HCEC 1CT (cell line): Measurements from ENCODE around the gene P4HB.
A peak's percentile ranks its signal among the peaks of the same experiment; 100 is the strongest.

ENCODE experiments used
- DNase-seq: peaks from one replicate; pipeline ENCODE4 v3.0.0-alpha.2; 2017

P4HB gene

DNA sequence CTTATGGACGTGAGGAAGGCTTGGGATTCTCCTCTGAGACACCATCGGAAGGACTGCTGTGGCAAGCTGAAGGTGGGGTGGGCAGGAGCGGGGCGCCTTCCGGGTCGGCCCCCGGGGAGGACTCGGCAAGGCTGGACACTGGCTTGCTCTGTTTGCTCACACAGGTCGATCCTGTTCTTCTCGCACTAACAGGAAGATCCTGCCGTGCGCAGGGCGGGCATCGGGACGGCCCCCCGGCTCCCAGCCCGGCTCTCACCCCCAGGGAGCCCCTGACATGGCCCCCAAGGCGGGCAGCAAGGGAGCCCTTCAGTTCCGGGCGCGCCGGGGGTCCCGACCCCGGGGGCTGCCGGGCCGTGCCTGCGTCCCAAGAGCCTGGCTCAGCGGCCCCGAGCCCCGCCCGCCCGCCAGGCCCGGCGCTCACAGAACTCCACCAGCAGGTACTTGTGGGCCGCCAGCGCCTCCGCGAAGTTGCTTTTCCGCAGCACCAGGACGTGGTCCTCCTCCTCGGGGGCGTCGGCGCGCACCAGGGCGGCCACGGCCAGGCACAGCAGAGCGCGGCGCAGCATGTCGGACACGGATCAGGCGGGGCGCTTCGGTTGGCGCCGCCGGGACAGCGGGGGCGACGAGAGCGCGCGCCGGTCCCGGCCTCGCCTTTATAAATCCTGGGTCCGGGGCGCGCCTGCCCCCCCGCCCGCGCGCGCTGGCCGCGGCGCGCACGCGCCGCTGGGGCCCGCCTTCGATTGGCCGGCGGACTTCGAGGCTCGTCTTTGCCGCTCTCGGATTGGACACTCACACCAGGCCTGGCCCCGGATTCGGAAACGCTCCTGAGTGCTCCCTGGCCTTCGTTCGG lies at the start of gene P4HB:
P4HB (minus strand) TSS at position 630 of the 850 bp plus-strand sequence; CDS start at position 566, 64 bp downstream.
- no peak for DNase-seq

DNA sequence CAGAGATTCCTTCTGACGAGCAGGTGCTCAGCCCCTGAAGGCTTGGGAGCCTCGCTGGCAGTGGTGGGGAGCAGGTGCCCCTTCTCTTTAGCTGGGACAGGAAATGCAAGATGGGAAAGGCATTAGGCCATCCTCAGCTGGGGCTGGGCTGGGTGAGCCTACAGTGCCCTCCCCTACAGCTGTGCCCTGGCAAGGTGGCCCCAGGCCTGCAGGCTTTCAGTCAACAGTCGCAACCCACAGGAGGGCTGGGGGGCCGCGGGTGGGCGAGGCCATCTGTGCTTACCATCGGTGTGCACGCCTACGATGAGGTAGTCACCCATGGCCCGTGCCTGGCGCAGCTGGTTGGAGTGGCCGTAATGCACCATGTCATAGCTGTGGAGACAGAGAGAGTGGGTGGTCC lies 48.9 kb upstream of the P4HB start:
- no peak for DNase-seq

DNA sequence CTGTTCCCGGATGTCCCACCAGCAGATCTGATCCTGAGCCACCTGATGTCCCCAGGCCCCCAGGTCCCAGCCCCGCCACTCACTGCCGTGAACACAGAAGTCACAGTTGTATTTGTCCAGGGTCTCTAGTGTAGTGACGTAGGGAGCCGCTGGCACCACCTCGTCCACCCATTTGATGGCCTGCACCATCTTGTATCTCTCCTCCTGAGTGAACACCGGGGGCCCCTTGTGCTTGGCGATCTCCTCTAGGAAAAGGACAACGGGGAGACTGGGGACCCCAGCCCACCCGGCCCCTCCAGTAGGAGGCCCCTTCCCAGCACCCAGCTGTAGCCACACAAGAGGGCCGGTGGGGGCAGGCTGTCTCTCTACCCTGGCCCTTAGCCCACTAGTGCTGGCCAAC lies 48.5 kb upstream of the P4HB start:
- no peak for DNase-seq

DNA sequence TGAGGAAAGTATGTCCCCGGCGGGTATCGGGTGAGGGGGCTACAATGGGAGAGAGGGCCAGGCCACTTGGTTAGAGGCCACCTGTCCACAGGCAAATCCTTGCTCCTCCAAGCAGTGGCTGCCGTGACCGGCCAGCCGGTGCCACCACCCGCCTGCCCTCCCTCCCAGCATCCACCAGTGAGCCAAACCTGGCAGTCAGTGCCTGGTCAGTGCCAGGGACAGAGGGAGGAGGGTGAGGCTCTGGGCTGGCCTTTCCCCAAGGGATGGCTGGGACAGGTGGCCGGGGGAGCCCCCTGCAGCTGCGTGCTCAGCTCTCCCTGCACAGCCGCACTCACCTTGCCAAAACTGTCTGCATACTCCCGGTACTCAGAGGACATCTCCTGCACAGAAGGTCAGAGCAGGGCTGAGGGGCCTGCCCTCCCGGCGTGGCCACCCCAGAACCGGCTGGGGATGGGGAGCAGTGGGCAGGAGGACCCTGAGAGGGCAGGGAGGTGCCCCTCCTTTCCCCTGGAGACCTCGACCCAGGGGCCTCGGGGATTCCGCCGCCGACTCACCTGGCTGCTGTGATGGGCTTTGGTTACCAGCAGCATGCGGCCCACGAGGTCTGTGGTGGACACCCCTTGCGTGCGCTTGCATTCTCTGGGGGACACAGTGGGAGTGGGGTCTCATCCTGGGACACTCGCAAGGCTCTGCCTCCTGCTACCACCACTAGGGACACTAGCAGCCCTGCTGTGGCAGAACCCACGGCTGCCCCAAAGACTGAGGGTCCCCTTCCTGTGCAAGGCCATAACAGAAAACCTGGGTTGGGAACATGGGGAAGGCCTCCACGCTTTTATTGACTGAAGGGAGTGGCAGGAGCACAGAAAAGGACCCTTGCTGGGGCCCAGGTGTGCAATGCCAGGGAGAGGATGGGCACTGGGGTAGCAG lies 47.1 kb upstream of the P4HB start:
- no peak for DNase-seq

DNA sequence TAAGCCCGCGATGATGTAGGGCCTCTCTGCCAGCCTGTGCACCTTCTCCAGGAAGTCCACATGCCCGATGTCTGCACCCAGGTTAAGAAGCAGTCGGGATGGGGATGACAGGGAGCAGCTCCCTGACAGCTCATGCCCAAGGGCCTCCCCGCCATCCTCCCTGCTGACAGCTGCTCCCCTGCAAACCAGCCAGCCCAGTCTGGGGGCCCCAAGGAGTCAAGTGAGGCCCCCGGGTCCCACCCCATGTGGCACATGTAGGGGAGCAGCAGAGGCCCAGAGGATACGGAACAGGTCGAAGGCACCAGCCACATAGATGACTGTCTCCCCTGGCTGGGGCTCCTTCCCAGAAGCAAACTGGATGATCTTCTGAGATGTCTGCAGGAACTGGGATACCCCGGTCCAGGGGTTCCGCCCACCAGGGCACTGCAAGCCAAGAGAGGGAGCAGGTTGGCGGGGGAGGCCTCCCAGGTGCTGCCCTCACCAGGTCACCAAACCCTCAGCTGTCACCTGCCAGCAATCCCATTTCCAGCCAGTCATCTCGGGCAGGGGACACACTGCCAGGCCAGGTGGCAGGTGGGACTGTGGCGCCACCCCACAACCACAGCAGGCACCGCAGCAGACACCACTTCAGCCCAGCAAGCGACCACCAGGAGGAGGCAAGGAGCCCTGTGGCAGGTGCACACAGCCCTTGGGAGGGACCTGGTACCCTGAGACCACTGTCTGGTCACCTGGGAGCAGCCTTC lies 46.3 kb upstream of the P4HB start:
- DNase-seq: no peak

DNA sequence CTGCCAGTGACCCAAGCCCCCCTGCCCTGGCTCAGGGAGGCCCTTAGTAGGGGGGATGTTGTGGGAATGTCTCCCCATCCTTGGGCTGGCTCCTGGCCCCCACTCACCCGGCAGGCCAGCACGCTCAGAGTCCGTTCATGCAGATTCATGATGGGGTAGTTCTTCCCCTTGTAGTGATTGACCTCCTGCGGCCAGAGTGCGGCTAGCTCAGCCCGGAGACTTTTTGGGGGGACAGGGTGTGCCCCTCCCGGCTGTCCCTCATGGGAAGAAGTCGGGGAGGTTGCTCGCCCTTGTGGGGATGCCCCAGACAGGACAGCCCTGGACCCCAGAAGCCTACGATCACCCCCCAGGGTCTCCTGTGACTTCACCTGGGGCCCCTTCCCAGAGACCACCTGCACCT lies 45.7 kb upstream of the P4HB start:
- DNase-seq: no peak

- no peak for DNase-seq
Measured at GRCh38 chr17:81905424-81905875, 45.1 kb upstream of the P4HB start.

- no peak for DNase-seq
Measured at GRCh38 chr17:81904600-81905423, 44.5 kb upstream of the P4HB start.

DNA sequence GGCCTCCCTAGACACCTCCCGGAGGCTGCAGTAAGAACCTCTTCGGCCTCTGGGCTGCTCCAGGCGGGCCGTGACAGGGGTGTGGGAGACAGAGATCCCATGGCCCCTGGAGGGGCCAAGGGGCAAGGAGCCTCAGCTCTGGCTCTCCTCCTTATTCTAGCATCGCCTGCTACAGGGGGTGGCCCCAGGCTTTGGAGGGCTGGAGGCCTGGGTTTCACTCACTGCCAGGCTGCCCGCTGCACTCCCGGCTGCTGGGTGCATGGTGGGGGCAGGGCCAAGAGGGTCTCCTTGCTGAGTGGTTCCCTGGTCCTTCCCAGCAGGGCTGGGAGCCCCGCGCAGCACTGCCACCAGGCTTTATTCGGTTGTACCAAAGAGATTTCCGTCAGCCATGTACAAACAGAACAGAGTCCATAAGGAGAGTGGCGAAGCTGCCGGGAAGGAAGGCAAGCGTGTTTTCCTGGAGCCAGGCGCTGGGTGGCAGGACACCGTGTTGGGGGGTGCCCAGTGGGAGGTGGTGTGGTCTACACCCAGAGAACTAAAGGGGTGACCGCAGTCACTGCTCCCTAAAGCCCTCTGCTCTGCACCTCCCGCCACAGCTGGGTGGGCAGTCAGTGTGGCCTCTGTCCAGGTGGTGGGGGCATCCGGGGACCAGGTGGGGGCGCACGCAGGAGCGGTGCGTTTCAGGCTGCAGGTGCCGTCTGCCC lies 43.7 kb upstream of the P4HB start:
- no peak for DNase-seq

GRCh38 chr17:81903415-81903831 lies 43.1 kb upstream of the P4HB start:
- DNase-seq: no peak

DNA sequence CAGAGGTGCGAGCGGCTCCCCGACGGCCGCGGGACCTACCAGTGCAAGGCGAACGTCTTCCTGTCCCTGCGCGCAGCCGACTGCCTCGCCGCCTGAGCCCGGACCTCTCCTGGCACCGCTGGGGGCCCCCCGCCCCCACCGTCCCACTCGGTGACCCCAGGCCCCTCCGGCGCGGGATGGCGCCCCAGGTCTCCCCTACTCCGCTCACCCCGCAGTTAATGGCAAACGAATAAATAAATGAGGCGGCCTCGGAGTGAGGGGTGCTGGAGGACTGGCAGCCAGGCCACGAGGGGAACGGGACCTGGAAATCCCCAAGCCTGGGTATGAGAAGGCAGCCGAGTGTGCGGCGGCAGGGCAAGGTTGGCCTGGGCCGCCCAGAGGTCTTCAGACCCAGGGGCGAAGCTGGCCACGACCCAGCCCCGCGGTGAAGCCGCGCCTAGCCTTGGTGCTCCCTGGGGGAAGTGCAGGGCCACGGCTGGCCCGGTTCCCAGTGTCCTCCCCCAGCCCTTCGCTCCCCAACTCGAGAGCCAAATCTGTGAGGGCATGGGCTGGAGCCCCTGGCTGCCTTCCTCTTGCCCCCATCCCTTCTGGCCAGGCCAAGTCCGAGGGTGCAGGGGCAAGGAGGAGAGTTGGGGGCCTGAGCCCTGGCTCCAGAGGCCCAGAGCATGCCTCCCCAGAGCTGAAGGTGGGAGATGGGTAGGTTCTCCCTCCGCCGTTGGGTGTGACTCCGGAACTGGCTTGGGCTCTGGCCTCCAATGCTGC lies 42.5 kb upstream of the P4HB start:
- no peak for DNase-seq

GRCh38 chr17:81902023-81902652 lies 41.8 kb upstream of the P4HB start, which contains the start of gene NPB:
NPB (plus strand) TSS chr17:81902238; CDS start chr17:81902278, 40 bp downstream.
- no peak for DNase-seq

DNA sequence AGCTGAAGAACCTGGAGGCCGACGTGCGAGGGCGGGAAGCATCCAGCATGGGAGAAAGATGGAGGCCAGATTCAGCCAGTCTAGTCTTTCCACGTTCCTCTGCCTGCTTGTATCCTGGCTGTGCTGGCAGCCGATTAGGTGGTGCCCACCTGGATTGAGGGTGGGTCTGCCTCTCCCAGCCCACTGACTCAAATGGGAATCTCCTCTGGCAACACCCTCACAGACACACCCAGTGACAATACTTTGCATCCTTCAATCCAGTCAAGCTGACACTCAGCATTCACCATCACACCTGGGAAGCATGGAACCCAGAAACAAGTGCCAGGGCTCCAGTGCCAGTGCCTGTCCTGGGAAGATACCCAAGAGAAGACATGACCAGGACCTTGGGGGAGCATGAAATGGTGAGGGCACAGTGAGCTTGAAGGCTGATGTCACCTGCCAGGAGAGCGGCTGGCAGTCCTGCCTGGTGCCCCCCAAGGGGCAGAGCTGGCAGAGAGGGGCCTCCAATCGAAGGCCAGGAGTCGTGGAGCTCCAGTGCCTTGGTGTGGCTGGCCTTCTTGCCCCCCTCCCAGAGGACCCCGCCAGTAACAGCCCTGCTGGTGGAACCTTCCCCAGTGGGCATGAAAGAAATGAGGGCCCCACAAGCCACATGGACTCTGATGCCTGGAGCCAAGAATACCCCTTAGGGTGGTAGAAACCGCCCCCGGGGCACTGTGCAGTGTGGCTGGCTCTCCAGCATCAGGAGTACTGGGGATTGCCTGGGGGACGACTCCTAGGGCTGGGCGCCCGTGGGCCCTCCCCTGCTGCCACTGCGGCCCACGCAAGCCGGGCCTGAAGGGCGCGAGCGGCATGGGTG lies 41.1 kb upstream of the P4HB start:
- no peak for DNase-seq

DNA sequence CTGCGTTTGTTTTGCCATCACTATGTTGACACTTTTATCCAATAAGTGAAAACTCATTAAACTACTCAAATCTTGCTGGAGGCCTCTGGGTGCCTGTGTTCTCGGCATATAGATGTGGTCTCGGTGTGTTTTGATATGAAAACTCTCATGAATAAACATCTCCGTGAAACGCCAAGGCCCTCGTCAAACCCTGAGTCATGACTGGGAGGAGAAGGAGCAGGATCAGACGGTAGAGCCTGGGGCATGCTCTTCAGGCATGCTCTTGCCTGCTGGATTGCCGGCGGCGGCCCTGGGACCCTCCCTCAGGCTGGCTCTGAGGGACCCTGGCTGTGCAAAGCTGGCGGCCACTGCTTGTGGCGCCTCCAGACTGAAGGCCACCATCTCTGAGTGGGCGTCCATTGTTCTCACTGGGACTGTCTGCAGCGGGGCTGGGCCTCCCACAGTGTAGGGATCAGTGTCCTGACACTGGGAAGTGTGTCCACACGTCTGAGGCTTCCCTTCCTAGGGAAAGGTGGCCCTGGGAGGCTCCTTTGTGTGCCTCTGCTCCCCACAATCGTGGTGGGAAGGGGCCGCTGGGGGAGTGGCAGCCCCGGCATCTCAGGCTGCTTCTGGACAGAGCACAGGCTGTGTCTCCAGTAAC lies 40.0 kb upstream of the P4HB start:
- DNase-seq: no peak

DNA sequence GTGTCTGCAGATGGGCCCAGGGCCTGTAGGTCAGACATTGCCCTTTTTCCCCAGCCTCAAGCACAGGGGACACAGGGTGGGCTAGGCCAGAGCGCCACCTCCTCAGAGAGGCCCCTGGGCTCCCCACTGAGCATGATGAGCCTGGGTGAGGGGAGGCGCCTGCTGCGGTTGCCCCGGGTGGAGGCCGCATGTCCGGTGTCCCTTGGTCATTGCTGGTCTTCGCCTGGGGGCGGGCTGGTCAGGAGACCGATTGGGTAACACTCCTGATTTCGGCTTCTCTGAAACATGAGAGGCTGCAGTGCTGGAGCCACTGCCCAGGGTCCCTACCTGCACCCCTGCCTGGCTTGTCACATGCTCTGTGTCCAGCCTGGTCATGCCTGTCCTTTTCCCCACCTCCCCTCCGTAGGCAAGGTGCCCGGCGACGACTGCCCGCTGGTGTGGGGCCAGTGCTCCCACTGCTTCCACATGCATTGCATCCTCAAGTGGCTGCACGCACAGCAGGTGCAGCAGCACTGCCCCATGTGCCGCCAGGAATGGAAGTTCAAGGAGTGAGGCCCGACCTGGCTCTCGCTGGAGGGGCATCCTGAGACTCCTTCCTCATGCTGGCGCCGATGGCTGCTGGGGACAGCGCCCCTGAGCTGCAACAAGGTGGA lies 39.3 kb upstream of the P4HB start:
- no peak for DNase-seq

DNA sequence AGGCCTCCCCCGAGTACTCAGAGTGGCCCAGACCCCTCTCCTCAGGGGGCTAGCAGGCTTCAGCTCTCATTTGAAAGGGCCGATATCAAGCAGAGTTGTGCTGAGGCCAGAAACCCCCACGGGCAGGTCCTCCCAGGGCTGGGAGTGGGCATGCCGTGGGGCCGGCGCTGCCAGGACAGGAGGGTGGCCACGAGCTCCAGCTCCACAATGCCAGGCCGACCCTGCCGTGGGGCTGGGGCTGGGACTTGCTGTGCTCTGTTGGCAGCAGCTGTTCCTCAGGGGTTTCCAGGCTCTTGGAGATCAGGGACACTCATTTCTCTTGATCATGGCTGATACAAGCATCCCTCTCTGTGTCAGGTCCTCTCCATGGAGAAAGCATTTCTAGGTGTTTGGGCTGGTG lies 38.5 kb upstream of the P4HB start:
- no peak for DNase-seq

DNA sequence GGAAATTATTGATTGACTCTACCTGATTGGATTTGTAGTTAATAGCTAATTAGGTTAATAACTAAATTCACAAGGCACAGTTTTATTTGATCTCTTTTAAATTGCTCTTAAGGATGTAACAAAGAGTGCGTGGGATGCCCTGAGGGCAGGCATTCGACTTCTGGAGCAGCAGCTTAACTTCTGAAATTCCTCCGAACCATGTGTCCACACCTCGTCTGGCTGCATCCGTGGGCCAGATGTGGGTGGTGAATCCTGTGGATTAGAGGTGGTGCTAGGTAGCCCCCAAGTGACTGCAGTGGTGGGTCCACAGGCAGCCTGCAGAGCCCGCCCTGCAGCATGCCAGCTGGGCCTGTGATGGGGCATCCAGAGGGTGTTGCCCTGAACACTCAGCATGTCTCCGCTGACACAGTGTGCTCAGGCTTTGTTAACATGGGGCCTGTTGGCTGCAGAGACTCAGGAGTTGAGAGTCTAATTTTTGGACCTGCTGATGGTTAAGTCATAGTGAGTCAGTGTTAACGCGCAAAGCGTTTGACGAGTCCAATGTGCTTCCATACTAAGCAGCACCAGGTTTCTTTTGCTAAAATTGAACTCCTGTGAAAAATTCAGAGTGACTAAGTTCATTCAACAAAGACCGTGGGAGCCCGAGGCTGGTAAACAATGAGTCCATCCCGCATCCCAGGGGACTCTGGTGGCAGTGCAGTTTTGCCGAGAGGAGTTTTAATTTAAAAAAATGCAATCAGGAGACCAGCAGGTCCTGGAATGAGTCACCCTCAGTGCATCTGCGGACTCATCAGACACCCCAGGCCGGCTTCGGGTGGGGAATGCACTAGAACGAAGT lies 37.9 kb upstream of the P4HB start:
- peak; percentile 93 for DNase-seq
